Neutrophil (primary cell): ENCODE measurements around the gene CSRNP2.
A peak's percentile ranks its signal among the peaks of the same experiment; 100 is the strongest.

Experiments used
- H3K27ac ChIP-seq: fragments of 200-600 bp; sonication (generic); 2 replicates; pipeline ENCODE4 v1.5.1; 2016; ENCODE audit warnings: mild to moderate bottlenecking, moderate library complexity
- H3K27me3 ChIP-seq: fragments of 200-600 bp; sonication (generic); 2 replicates; pipeline ENCODE4 v1.6.0; 2016; ENCODE audit warnings: mild to moderate bottlenecking
- H3K36me3 ChIP-seq: fragments of 200-600 bp; sonication (generic); 2 replicates; pipeline ENCODE4 v1.5.1; 2017
- H3K4me1 ChIP-seq, 2 experiments: fragments of 200-600 bp in 1 of 2; sonication (generic) in 1 of 2; 1 replicate in 1 of 2; 2 replicates in 1 of 2; pipeline versions ENCODE4 v1.5.1 to v1.6.1; 2013 to 2016; ENCODE audit warnings: low read depth in 1 of 2, low read length in 1 of 2, mild to moderate bottlenecking in 1 of 2, moderate library complexity in 1 of 2; ENCODE audit not compliant: control insufficient read depth in 1 of 2, insufficient read depth in 1 of 2
- H3K4me3 ChIP-seq, 2 experiments: fragments of 200-600 bp in 1 of 2; sonication (generic) in 1 of 2; 1 replicate in 1 of 2; 2 replicates in 1 of 2; pipeline ENCODE4 v1.5.1; 2013 to 2016; ENCODE audit warnings: low read depth in 1 of 2, low read length in 1 of 2, mild to moderate bottlenecking in 1 of 2, moderate library complexity in 1 of 2
- H3K9me3 ChIP-seq: fragments of 200-600 bp; sonication (generic); 2 replicates; pipeline ENCODE4 v1.5.1; 2016
- CTCF ChIP-seq: fragments of 200-600 bp; sonication (generic); IDR thresholded peaks from 2 replicates; pipeline ENCODE4 v1.5.1; 2016; ENCODE audit warnings: antibody characterized with exemption

Gene CSRNP2

GRCh38 chr12:51083126-51083833, at the start of gene CSRNP2:
TSS of gene CSRNP2 (minus strand) at chr12:51083596. CDS start at chr12:51076561, 7,035 bp downstream.
- no peaks in the 10 kb centered on the region for H3K9me3 ChIP-seq
- H3K36me3 ChIP-seq = no peaks in the 10 kb centered on the region
- TF ChIP-seq CTCF = no peak
- H3K4me1 ChIP-seq = peaks cover 15 to 19% of the 10 kb centered on the region in 2 experiments
- H3K27me3 ChIP-seq = no peaks in the 10 kb centered on the region
- peak within 1 kb of the TSS; percentile 73 to 83 for H3K4me3 ChIP-seq
- peak within 1 kb of the TSS; percentile 76 for H3K27ac ChIP-seq

- no peak overlapping the region for H3K4me3 ChIP-seq
- H3K4me1 ChIP-seq = no peaks in the 10 kb centered on the region
- no peak for TF ChIP-seq CTCF
- H3K9me3 ChIP-seq = no peaks in the 10 kb centered on the region
- H3K36me3 ChIP-seq = peaks cover 9% of the 10 kb centered on the region
- no peaks in the 10 kb centered on the region for H3K27me3 ChIP-seq
- no peak overlapping the region for H3K27ac ChIP-seq
Observed at GRCh38 chr12:51132693-51133092, 49.3 kb upstream of the CSRNP2 start.

- H3K27ac ChIP-seq = no peak overlapping the region
- H3K4me1 ChIP-seq = no peaks in the 10 kb centered on the region
- no peaks in the 10 kb centered on the region for H3K9me3 ChIP-seq
- peaks cover 9% of the 10 kb centered on the region for H3K36me3 ChIP-seq
- no peak for TF ChIP-seq CTCF
- no peaks in the 10 kb centered on the region for H3K27me3 ChIP-seq
- H3K4me3 ChIP-seq = no peak overlapping the region
Observed at GRCh38 chr12:51131745-51132521, 48.5 kb upstream of the CSRNP2 start.

- Histone ChIP-seq H3K4me3 (no peak overlapping the region), H3K36me3 (peaks cover 18% of the 10 kb centered on the region), H3K27ac (no peak overlapping the region), H3K27me3 (no peaks in the 10 kb centered on the region), H3K9me3 (no peaks in the 10 kb centered on the region), H3K4me1 (no peaks in the 10 kb centered on the region)
- no peak for TF ChIP-seq CTCF
Observed at GRCh38 chr12:51128919-51129318, 45.5 kb upstream of the CSRNP2 start.

- no peak for TF ChIP-seq CTCF
- no peak overlapping the region for H3K4me3 ChIP-seq
- no peak overlapping the region for H3K27ac ChIP-seq
- peaks cover 13% of the 10 kb centered on the region for H3K36me3 ChIP-seq
- no peaks in the 10 kb centered on the region for H3K9me3 ChIP-seq
- no peaks in the 10 kb centered on the region for H3K4me1 ChIP-seq
- H3K27me3 ChIP-seq = no peaks in the 10 kb centered on the region
Observed at GRCh38 chr12:51127050-51127729, 43.8 kb upstream of the CSRNP2 start.
